DND-41 (cell line): ENCODE measurements around the gene MAN1A1.
A peak's percentile ranks its signal among the peaks of the same experiment; 100 is the strongest.

Experiments
- ATAC-seq: fragments of 200-7000 bp; cut with Tn5 transposase; 3 replicates; pipeline ENCODE4 v1.9.1; 2021; ENCODE audit warnings: low read depth; ENCODE audit not compliant: insufficient read depth
- DNase-seq: peaks from one replicate; pipeline ENCODE4 v3.0.0-alpha.2; 2020
- H2AFZ ChIP-seq: 2 replicates; pipeline ENCODE4 v1.6.0; 2012; ENCODE audit warnings: low read depth, low read length
- H3K27ac ChIP-seq: 2 replicates; pipeline ENCODE4 v1.5.1; 2012; ENCODE audit warnings: low read length, inconsistent platforms
- H3K27me3 ChIP-seq: fragments of 200-600 bp; sonication (generic); 2 replicates; pipeline ENCODE4 v1.6.0; 2012; ENCODE audit warnings: low read length, mild to moderate bottlenecking, inconsistent platforms; ENCODE audit not compliant: insufficient read depth, poor library complexity
- H3K36me3 ChIP-seq: 2 replicates; pipeline ENCODE4 v1.5.1; 2012; ENCODE audit warnings: low read length, inconsistent platforms; ENCODE audit not compliant: insufficient read depth
- H3K4me1 ChIP-seq: 2 replicates; pipeline ENCODE4 v1.5.1; 2012; ENCODE audit warnings: mild to moderate bottlenecking, low read length; ENCODE audit not compliant: insufficient read depth
- H3K4me2 ChIP-seq: 2 replicates; pipeline ENCODE4 v1.6.0; 2012; ENCODE audit warnings: mild to moderate bottlenecking, moderate library complexity, low read length, inconsistent platforms; ENCODE audit not compliant: insufficient read depth
- H3K4me3 ChIP-seq, 2 experiments: fragments of 200-600 bp in 1 of 2; shearing (Covaris generic) in 1 of 2; 2 replicates each; pipeline ENCODE4 v1.5.1; 2012 to 2016; ENCODE audit warnings: inconsistent platforms in 2 of 2, low read length in 2 of 2, mild to moderate bottlenecking in 2 of 2, low read depth in 1 of 2, moderate library complexity in 1 of 2
- H3K79me2 ChIP-seq: 2 replicates; pipeline ENCODE4 v1.6.0; 2012; ENCODE audit warnings: low read length, inconsistent platforms; ENCODE audit not compliant: insufficient read depth
- H3K9ac ChIP-seq: 2 replicates; pipeline ENCODE4 v1.6.0; 2012; ENCODE audit warnings: low read depth, mild to moderate bottlenecking, inconsistent platforms, low read length, moderate library complexity
- H3K9me3 ChIP-seq: 2 replicates; pipeline ENCODE4 v1.5.1; 2012; ENCODE audit warnings: low read length, moderate library complexity, mild to moderate bottlenecking, inconsistent platforms; ENCODE audit not compliant: insufficient read depth, severe bottlenecking
- H4K20me1 ChIP-seq: 2 replicates; pipeline ENCODE4 v1.6.0; 2012; ENCODE audit warnings: low read length; ENCODE audit not compliant: insufficient read depth
- EZH2 ChIP-seq: IDR thresholded peaks from 3 replicates; pipeline ENCODE4 v1.6.1; 2012; ENCODE audit warnings: borderline replicate concordance, low read depth, mild to moderate bottlenecking, moderate library complexity, low read length, inconsistent platforms; ENCODE audit not compliant: severe bottlenecking
- TF ChIP-seq, protein P1 (sequence below): IDR thresholded peaks from 2 replicates; pipeline ENCODE4 v1.5.1; 2012; ENCODE audit warnings: borderline replicate concordance, low read length, moderate library complexity, mild to moderate bottlenecking; ENCODE audit not compliant: poor library complexity, severe bottlenecking; ENCODE audit errors: extremely low read depth

The MAN1A1 gene

DNA sequence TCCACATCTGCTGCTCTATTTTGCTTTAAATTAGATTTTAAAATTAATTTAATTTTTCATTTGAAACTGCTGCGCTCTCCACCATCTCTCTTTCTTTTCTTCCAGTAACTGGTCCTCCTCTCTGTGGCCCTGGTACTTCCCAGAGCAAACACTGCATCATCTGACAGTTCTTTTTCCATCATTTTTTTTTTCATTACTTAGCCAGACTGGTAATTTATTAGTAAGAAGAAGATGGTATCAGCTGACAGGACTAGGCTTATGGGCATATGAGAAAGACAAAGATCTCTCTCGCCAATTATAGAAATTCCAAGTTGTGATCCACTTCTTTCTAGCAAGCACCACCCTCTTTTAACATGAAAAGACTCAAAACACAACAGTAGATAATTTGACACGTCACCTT, 197.4 kb downstream of the MAN1A1 start:
- H3K4me2 ChIP-seq: no peak overlapping the region
- DNase-seq (no peak), ATAC-seq (no peak)
- H3K4me3 ChIP-seq: no peak overlapping the region
- no peaks in the 10 kb centered on the region for H4K20me1 ChIP-seq
- H3K79me2 ChIP-seq: no peaks in the 10 kb centered on the region
- H3K36me3 ChIP-seq: no peaks in the 10 kb centered on the region
- H3K27ac ChIP-seq: no peak overlapping the region
- H3K27me3 ChIP-seq: no peaks in the 10 kb centered on the region
- H3K9ac ChIP-seq: no peak overlapping the region
- no peak overlapping the region for H2AFZ ChIP-seq
- peaks cover 8% of the 10 kb centered on the region for H3K4me1 ChIP-seq
- TF ChIP-seq EZH2: no peak
- H3K9me3 ChIP-seq: no peaks in the 10 kb centered on the region

DNA sequence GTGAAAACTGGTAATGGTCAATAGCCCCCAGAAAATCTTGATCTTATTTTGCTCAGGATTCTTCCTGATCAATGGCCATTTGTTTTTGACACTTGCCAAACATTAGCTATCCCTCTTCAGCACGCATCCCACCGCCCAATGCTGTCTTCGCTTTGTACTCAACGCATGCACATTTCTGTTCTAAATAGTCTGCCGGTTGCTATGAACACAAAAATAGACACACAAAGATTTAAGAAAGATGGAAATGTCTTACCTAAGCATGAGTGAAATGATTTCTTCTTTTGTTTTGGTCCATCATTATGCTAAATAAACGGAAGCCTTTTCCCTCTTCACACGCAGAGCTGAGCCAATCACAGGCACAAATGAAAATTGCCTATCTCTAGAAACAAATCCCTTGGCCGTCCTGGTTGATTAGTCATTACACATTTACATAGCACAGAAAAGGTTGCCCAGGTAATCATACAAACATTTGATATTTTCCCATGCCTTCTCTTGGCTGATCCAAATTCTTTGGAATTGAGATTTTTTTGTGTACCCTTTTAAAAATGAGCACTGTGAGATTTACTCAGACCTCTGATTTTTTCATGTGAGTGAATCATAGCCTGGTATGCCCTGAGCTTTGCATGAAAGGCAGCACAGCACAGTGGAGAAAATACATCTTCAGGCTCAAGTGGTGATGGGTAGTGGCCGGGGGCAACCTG, 200.6 kb downstream of the MAN1A1 start:
- Histone ChIP-seq H3K4me1 (peaks cover 15% of the 10 kb centered on the region), H3K9ac (no peak overlapping the region), H4K20me1 (no peaks in the 10 kb centered on the region), H3K27ac (no peak overlapping the region), H2AFZ (no peak overlapping the region), H3K4me2 (no peak overlapping the region), H3K9me3 (no peaks in the 10 kb centered on the region), H3K79me2 (no peaks in the 10 kb centered on the region), H3K27me3 (no peaks in the 10 kb centered on the region), H3K36me3 (no peaks in the 10 kb centered on the region), H3K4me3 (no peak overlapping the region)
- DNase-seq: no peak
- TF ChIP-seq EZH2: no peak
- TF ChIP-seq, protein P1, sequence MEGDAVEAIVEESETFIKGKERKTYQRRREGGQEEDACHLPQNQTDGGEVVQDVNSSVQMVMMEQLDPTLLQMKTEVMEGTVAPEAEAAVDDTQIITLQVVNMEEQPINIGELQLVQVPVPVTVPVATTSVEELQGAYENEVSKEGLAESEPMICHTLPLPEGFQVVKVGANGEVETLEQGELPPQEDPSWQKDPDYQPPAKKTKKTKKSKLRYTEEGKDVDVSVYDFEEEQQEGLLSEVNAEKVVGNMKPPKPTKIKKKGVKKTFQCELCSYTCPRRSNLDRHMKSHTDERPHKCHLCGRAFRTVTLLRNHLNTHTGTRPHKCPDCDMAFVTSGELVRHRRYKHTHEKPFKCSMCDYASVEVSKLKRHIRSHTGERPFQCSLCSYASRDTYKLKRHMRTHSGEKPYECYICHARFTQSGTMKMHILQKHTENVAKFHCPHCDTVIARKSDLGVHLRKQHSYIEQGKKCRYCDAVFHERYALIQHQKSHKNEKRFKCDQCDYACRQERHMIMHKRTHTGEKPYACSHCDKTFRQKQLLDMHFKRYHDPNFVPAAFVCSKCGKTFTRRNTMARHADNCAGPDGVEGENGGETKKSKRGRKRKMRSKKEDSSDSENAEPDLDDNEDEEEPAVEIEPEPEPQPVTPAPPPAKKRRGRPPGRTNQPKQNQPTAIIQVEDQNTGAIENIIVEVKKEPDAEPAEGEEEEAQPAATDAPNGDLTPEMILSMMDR: no peak
- no peak for ATAC-seq

DNA sequence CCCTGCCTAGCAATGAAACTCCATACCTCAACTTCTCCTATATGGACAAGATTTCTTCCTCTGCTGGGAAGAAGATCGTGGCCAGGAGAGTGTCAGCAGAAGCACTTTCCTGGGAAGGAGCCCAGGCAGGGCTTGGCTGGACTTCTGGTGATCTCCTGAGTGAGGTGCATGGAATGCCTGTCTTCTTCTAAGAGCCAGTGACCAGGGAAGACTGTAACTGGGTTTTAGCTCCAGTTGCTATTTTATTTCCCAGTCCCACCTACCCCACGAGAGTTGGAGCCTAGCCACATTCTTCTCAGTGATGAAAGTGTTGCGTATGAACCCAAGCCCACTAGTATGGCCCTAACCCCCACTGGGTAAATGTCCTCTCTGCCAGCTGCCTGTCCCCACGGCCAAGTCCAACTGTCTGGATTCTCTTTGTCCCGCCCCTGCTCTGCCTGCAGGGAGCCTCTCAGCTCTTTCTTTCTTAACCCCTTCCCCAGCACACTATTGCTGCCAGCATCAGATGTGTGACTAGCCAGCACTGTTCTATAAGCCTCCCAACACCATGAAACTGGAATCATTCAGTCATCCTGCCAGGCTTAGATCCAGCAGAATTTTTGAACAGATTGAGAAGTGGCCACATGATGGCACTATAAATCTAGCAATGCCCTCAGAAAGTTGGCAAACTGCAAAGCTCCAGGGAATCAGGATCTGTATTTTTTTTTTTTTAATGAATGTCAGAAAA, 201.3 kb downstream of the MAN1A1 start:
- Histone ChIP-seq H3K27ac (no peak overlapping the region), H3K4me2 (no peak overlapping the region), H4K20me1 (no peaks in the 10 kb centered on the region)

More for the DNA sequence above, 201.3 kb downstream of the MAN1A1 start:
- H3K4me1 ChIP-seq: peaks cover 15% of the 10 kb centered on the region
- H3K79me2 ChIP-seq: no peaks in the 10 kb centered on the region
- no peaks in the 10 kb centered on the region for H3K9me3 ChIP-seq
- no peak overlapping the region for H3K4me3 ChIP-seq
- no peaks in the 10 kb centered on the region for H3K27me3 ChIP-seq
- H2AFZ ChIP-seq: no peak overlapping the region
- H3K36me3 ChIP-seq: no peaks in the 10 kb centered on the region
- H3K9ac ChIP-seq: no peak overlapping the region
- DNase-seq (peak; percentile 9), ATAC-seq (peak; percentile 44; the same call in 1 of the 3 replicates)
- no peak for TF ChIP-seq EZH2
- TF ChIP-seq, protein P1: peak; percentile 74
